ENCODE measurements around the gene CXorf65.

DNA sequence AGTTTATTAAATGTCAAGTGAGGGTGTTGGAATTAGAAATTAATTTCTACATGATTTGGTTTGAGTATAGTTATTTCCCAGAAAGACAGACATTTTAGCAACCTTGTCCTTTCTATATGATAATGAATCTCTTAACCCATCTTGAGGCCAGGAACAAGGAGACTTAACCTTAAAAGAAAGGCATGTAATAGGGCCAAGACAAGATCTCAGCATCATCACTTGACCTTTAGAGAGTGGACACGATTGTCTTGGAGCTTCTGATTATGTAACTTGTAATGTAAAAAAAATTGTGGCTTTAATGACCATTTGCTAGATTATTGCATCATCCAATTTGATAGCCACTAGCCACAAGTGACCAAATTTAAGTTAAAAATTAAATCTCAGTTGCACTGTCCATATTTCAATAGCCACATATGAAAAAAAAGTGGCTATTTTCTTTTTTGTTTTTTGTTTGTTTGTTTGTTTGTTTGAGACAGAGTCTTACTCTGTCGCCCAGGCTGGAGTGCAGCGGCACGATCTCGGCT is 24.4 kb downstream of the CXorf65 start:
- TF ChIP-seq, protein P1, sequence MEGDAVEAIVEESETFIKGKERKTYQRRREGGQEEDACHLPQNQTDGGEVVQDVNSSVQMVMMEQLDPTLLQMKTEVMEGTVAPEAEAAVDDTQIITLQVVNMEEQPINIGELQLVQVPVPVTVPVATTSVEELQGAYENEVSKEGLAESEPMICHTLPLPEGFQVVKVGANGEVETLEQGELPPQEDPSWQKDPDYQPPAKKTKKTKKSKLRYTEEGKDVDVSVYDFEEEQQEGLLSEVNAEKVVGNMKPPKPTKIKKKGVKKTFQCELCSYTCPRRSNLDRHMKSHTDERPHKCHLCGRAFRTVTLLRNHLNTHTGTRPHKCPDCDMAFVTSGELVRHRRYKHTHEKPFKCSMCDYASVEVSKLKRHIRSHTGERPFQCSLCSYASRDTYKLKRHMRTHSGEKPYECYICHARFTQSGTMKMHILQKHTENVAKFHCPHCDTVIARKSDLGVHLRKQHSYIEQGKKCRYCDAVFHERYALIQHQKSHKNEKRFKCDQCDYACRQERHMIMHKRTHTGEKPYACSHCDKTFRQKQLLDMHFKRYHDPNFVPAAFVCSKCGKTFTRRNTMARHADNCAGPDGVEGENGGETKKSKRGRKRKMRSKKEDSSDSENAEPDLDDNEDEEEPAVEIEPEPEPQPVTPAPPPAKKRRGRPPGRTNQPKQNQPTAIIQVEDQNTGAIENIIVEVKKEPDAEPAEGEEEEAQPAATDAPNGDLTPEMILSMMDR (IDR thresholded peaks at IDR 0.05; ENCODE audit: insufficient read depth, low read length), result no peak
- no peak for TF ChIP-seq POLR2AphosphoS5 (IDR thresholded peaks at IDR 0.05; ENCODE audit: low read depth)
- no peak for TF ChIP-seq GABPA (IDR thresholded peaks at IDR 0.05; ENCODE audit: low read depth)
- TF ChIP-seq, protein P2, sequence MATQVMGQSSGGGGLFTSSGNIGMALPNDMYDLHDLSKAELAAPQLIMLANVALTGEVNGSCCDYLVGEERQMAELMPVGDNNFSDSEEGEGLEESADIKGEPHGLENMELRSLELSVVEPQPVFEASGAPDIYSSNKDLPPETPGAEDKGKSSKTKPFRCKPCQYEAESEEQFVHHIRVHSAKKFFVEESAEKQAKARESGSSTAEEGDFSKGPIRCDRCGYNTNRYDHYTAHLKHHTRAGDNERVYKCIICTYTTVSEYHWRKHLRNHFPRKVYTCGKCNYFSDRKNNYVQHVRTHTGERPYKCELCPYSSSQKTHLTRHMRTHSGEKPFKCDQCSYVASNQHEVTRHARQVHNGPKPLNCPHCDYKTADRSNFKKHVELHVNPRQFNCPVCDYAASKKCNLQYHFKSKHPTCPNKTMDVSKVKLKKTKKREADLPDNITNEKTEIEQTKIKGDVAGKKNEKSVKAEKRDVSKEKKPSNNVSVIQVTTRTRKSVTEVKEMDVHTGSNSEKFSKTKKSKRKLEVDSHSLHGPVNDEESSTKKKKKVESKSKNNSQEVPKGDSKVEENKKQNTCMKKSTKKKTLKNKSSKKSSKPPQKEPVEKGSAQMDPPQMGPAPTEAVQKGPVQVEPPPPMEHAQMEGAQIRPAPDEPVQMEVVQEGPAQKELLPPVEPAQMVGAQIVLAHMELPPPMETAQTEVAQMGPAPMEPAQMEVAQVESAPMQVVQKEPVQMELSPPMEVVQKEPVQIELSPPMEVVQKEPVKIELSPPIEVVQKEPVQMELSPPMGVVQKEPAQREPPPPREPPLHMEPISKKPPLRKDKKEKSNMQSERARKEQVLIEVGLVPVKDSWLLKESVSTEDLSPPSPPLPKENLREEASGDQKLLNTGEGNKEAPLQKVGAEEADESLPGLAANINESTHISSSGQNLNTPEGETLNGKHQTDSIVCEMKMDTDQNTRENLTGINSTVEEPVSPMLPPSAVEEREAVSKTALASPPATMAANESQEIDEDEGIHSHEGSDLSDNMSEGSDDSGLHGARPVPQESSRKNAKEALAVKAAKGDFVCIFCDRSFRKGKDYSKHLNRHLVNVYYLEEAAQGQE (IDR thresholded peaks at IDR 0.05; ENCODE audit: insufficient replicate concordance, low read depth), result no peak
- TF ChIP-seq SPI1 (IDR thresholded peaks at IDR 0.05; ENCODE audit: borderline replicate concordance, low read depth), result no peak

Measured in HL-60 (cell line).